HepG2 (cell line): ENCODE results near the gene WDFY1. TPM values are rescaled to one million over a fixed set of nuclear protein-coding genes. Genes with fewer than 3 reads are reported as not detected.

ENCODE experiments used
- ATAC-seq: fragments of 200-7000 bp; cut with Tn5 transposase; 3 replicates; pipeline ENCODE4 v1.9.1; 2020; ENCODE audit warnings: mild to moderate bottlenecking, moderate library complexity
- BruUV-seq: library from RNA; stranded (reverse); fragments of 400-500 nt; replicated peaks from 2 replicates; lab custom pipeline; 2021; lab: Mats Ljungman, UMichigan
- CTCF ChIA-PET: fragments of 300-600 bp; formaldehyde crosslinking; extraction: SDS; loops from one replicate; lab custom pipeline; 2021; ENCODE audit warnings: low total read pairs, inconsistent platforms, low intra/inter-chr PET ratio; lab: Yijun Ruan, JAX
- POLR2A ChIA-PET: fragments of 350-600 bp; sonication (Branson Sonifier 250); formaldehyde crosslinking; loops from one replicate; lab custom pipeline; 2020; ENCODE audit warnings: antibody characterized with exemption, inconsistent platforms; lab: Yijun Ruan, JAX
- DNase-seq: peaks from one replicate; pipeline ENCODE4 v3.0.0-alpha.2; 2015; ENCODE audit warnings: low spot score
- FAIRE-seq: peaks from 3 replicates; lab custom pipeline; 2011; peaks lifted over from hg19 to GRCh38; lab: Jason Lieb, UNC
- H2AFZ ChIP-seq: one replicate; pipeline ENCODE4 v1.6.1; 2011; ENCODE audit warnings: low read length, inconsistent platforms
- H3K27ac ChIP-seq: fragments of 300-600 bp; 3 replicates; pipeline ENCODE4 v1.8.0; 2011; ENCODE audit warnings: mixed run types, mild to moderate bottlenecking, mixed read lengths, low read length, inconsistent platforms; ENCODE audit not compliant: insufficient read depth; ENCODE audit errors: extremely low read length
- H3K27me3 ChIP-seq, 2 experiments: fragments of 200-600 bp in 1 of 2; 2 replicates in 1 of 2; 3 replicates in 1 of 2; pipeline versions ENCODE4 v1.6.0 to v1.8.0; 2011; ENCODE audit warnings: low read length in 2 of 2, mild to moderate bottlenecking in 2 of 2, moderate library complexity in 2 of 2, inconsistent platforms in 1 of 2; ENCODE audit not compliant: insufficient read depth in 2 of 2, control insufficient read depth in 1 of 2
- H3K36me3 ChIP-seq, 2 experiments: fragments of 200-600 bp in 1 of 2; replicated peaks in 1 of 2; 2 replicates in 1 of 2; 3 replicates in 1 of 2; pipeline versions ENCODE4 v1.5.1 to v1.8.0; 2011; ENCODE audit warnings: low read length in 2 of 2, inconsistent platforms in 1 of 2; ENCODE audit not compliant: insufficient read depth in 2 of 2, control insufficient read depth in 1 of 2
- H3K4me1 ChIP-seq: 2 replicates; pipeline ENCODE4 v1.5.1; 2012; ENCODE audit warnings: low read length, inconsistent platforms; ENCODE audit not compliant: insufficient read depth
- H3K4me2 ChIP-seq: 2 replicates; pipeline ENCODE4 v1.6.0; 2011; ENCODE audit warnings: low read depth, low read length, inconsistent platforms
- H3K4me3 ChIP-seq, 3 experiments: fragments of 200-600 bp in 1 of 3; sonication (generic), shearing (Covaris generic) in 1 of 3; replicated peaks in 1 of 3; 2 replicates each; pipeline ENCODE4 v1.5.1; 2011 to 2016; ENCODE audit warnings: low read length in 3 of 3, inconsistent platforms in 2 of 3, low read depth in 2 of 3, mild to moderate bottlenecking in 2 of 3, control low read depth in 1 of 3, mixed read lengths in 1 of 3; ENCODE audit not compliant: insufficient read depth in 1 of 3
- H3K79me2 ChIP-seq: one replicate; pipeline ENCODE4 v1.6.1; 2011; ENCODE audit warnings: low read length, inconsistent platforms; ENCODE audit not compliant: insufficient read depth
- H3K9ac ChIP-seq: 2 replicates; pipeline ENCODE4 v1.6.0; 2011; ENCODE audit warnings: mild to moderate bottlenecking, low read depth, low read length, inconsistent platforms; ENCODE audit not compliant: insufficient read depth
- H3K9me3 ChIP-seq: 2 replicates; pipeline ENCODE4 v1.5.1; 2012; ENCODE audit warnings: mild to moderate bottlenecking, low read length
- H4K20me1 ChIP-seq: 2 replicates; pipeline ENCODE4 v1.6.0; 2011; ENCODE audit warnings: inconsistent platforms, mild to moderate bottlenecking, low read length, moderate library complexity; ENCODE audit not compliant: insufficient read depth
- ARNTL ChIP-seq: sonication (generic); formaldehyde crosslinking; IDR thresholded peaks from 2 replicates; pipeline ENCODE4 v1.4.0; 2020; ENCODE audit warnings: mild to moderate bottlenecking, missing genetic modification reagents
- FOXM1 ChIP-seq: sonication (generic); formaldehyde crosslinking; IDR thresholded peaks from 2 replicates; pipeline ENCODE4 v1.5.0; 2020; ENCODE audit warnings: missing genetic modification reagents
- GTF2F1 ChIP-seq: fragments of 150-350 bp; IDR thresholded peaks from 2 replicates; pipeline ENCODE4 v1.6.1; 2014; ENCODE audit warnings: low read length
- GZF1 ChIP-seq: sonication (generic); formaldehyde crosslinking; IDR thresholded peaks from 2 replicates; pipeline ENCODE4 v1.5.1; 2020; ENCODE audit warnings: mild to moderate bottlenecking, missing genetic modification reagents
- KLF15 ChIP-seq: sonication (generic); formaldehyde crosslinking; IDR thresholded peaks from 2 replicates; pipeline ENCODE4 v1.8.1; 2023; ENCODE audit warnings: borderline replicate concordance, mild to moderate bottlenecking, inconsistent platforms, missing genetic modification reagents, mixed read lengths
- MTA1 ChIP-seq: sonication (generic); formaldehyde crosslinking; IDR thresholded peaks from 2 replicates; pipeline ENCODE4 v1.4.0; 2020; ENCODE audit warnings: missing genetic modification reagents, mild to moderate bottlenecking, borderline replicate concordance
- SAP130 ChIP-seq: IDR thresholded peaks from 2 replicates; pipeline ENCODE4 v1.6.1; 2016; ENCODE audit warnings: low read depth
- TRAFD1 ChIP-seq: sonication (generic); formaldehyde crosslinking; IDR thresholded peaks from 2 replicates; pipeline ENCODE4 v1.5.1; 2020; ENCODE audit warnings: missing genetic modification reagents, mild to moderate bottlenecking, borderline replicate concordance
- YY1 ChIP-seq: IDR thresholded peaks from 2 replicates; pipeline ENCODE4 v1.6.1; 2011; ENCODE audit warnings: low read length, low read depth, moderate library complexity, mild to moderate bottlenecking; ENCODE audit not compliant: insufficient read depth, insufficient replicate concordance
- ZNF136 ChIP-seq: sonication (generic); formaldehyde crosslinking; IDR thresholded peaks from 2 replicates; pipeline ENCODE4 v1.8.1; 2022; ENCODE audit warnings: low read depth, mild to moderate bottlenecking, moderate library complexity, missing genetic modification reagents
- ZNF431 ChIP-seq: sonication (generic); formaldehyde crosslinking; IDR thresholded peaks from 2 replicates; pipeline ENCODE4 v1.9.0; 2022; ENCODE audit warnings: missing genetic modification reagents, low read depth, mild to moderate bottlenecking, borderline replicate concordance
- ZNF552 ChIP-seq: sonication (generic); formaldehyde crosslinking; IDR thresholded peaks from 2 replicates; pipeline ENCODE4 v1.9.0; 2022; ENCODE audit warnings: missing genetic modification reagents, mild to moderate bottlenecking, borderline replicate concordance
- ZNF589 ChIP-seq: sonication (generic); formaldehyde crosslinking; conservative IDR thresholded peaks from 2 replicates; pipeline ENCODE4 v1.8.0; 2022; ENCODE audit warnings: mild to moderate bottlenecking, moderate library complexity, missing genetic modification reagents
- ZNF678 ChIP-seq: sonication (generic); formaldehyde crosslinking; IDR thresholded peaks from 2 replicates; pipeline ENCODE4 v1.4.0; 2020; ENCODE audit warnings: mild to moderate bottlenecking, missing genetic modification reagents
- ZNF768 ChIP-seq: sonication (generic); formaldehyde crosslinking; IDR thresholded peaks from 2 replicates; pipeline ENCODE4 v1.4.0; 2020; ENCODE audit warnings: missing genetic modification reagents
- ZSCAN25 ChIP-seq: sonication (generic); formaldehyde crosslinking; IDR thresholded peaks from 2 replicates; pipeline ENCODE4 v1.8.0; 2022; ENCODE audit warnings: mild to moderate bottlenecking, missing genetic modification reagents
- ZZZ3 ChIP-seq: sonication (generic); formaldehyde crosslinking; IDR thresholded peaks from 2 replicates; pipeline ENCODE4 v1.4.0; 2020; ENCODE audit warnings: missing genetic modification reagents, mild to moderate bottlenecking, borderline replicate concordance
- WGBS: methylation state at CpG from one replicate; pipeline ENCODE4 v1.1.6; 2017; ENCODE audit warnings: low lambda C conversion rate; 5-methylcytosine and 5-hydroxymethylcytosine counted together
- in situ Hi-C: cut with HindIII; loops from 2 replicates; pipeline ENCODE4 v1.10.0; 2017; ENCODE audit warnings: low pct_unique_long_range_greater_than_20kb; ENCODE audit not compliant: extremely low pct_ligation_motif_present
- intact Hi-C: fragments of 100-400 bp; cut with micrococcal nuclease; formaldehyde crosslinking; loops from one replicate; pipeline ENCODE4 v1.10.0; 2022; ENCODE audit not compliant: unreplicated experiment
- polyA plus RNA-seq, 8 experiments: library from polyadenylated mRNA; depleted of rRNA in 3 of 8; stranded (reverse) in 7 of 8; unstranded in 1 of 8; fragments of >200 nt; fragmentation: Illumina TruSeq in 4 of 8; extraction: Trizol in 4 of 8; gene quantifications; 2 replicates each; pipeline versions ENCODE4 v1.2.1 to v1.2.3, GENCODE V29; 2011 to 2016; ENCODE audit warnings: low read depth in 4 of 8, missing spikeins in 1 of 8, mixed read lengths in 1 of 8; ENCODE audit not compliant: insufficient read depth in 1 of 8
- total RNA-seq, 5 experiments: library from RNA; depleted of rRNA; stranded (reverse); fragments of >200 nt; fragmentation: Illumina TruSeq; extraction: Trizol; gene quantifications; 2 replicates each; pipeline ENCODE4 v1.2.3, GENCODE V29; 2016; ENCODE audit warnings: low read depth in 1 of 5
- TF ChIP-seq, protein P1 (sequence below): sonication (generic); formaldehyde crosslinking; IDR thresholded peaks from 2 replicates; pipeline ENCODE4 v1.5.0; 2020; ENCODE audit warnings: mild to moderate bottlenecking, missing genetic modification reagents, borderline replicate concordance
- TF ChIP-seq, protein P2 (sequence below): sonication (generic); formaldehyde crosslinking; IDR thresholded peaks from 2 replicates; pipeline ENCODE4 v1.5.0; 2020; ENCODE audit warnings: missing genetic modification reagents

WDFY1 gene
- total and polyA plus RNA-seq, 2 of the 13 experiments (the other 11 are each of a cell fraction or from before 2014, with no cell fraction given), result 77.0 to 78.4 TPM

- 86% methylated on average over 5 of the region's 5 CpGs for WGBS
- BruUV-seq, result no TSS peak
- no peaks in the 10 kb centered on the region for H3K9me3 ChIP-seq
- in situ Hi-C loops (loop anchor here (5.0 kb wide), 1 partner anchor 52 kb away; no protein-coding TSS in a partner anchor), intact Hi-C loops (no loop called here)
- peak overlapping the region in 1 of 3 experiments; percentile 6; a peak in 2 of 6 replicates for H3K4me3 ChIP-seq
- H3K36me3 ChIP-seq, result peaks cover 10 to 34% of the 10 kb centered on the region in 2 experiments
- no peaks in the 10 kb centered on the region; a peak in 1 of 5 replicates for H3K27me3 ChIP-seq
- CTCF ChIA-PET, result no interaction called here
- peaks cover 61% of the 10 kb centered on the region for H3K4me1 ChIP-seq
- peaks cover 19% of the 10 kb centered on the region for H4K20me1 ChIP-seq
- DNase-seq (no peak), ATAC-seq (no peak), FAIRE-seq (no peak)
- peaks cover 65% of the 10 kb centered on the region for H3K79me2 ChIP-seq
- POLR2A ChIA-PET, result no interaction called here
- peak overlapping the region; percentile 73 for H3K4me2 ChIP-seq
- TF ChIP-seq, protein P1, sequence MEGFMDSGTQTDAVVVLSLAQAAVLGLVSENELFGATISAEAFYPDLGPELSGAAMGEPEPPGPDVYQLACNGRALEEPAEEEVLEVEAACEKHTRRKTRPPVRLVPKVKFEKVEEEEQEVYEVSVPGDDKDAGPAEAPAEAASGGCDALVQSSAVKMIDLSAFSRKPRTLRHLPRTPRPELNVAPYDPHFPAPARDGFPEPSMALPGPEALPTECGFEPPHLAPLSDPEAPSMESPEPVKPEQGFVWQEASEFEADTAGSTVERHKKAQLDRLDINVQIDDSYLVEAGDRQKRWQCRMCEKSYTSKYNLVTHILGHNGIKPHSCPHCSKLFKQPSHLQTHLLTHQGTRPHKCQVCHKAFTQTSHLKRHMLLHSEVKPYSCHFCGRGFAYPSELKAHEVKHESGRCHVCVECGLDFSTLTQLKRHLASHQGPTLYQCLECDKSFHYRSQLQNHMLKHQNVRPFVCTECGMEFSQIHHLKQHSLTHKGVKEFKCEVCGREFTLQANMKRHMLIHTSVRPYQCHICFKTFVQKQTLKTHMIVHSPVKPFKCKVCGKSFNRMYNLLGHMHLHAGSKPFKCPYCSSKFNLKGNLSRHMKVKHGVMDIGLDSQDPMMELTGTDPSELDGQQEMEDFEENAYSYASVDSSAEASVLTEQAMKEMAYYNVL, result no peak
- TF ChIP-seq ZNF552 (CRISPR knock-in tag) (no peak), SAP130 (CRISPR knock-in tag) (no peak), ARNTL (CRISPR knock-in tag) (no peak), TRAFD1 (no peak), ZNF431 (CRISPR knock-in tag) (no peak), ZNF589 (CRISPR knock-in tag) (no peak), KLF15 (CRISPR knock-in tag) (no peak), ZNF678 (CRISPR knock-in tag) (no peak), YY1 (no peak), GZF1 (no peak), MTA1 (CRISPR knock-in tag) (no peak), ZNF768 (no peak), GTF2F1 (no peak), ZNF136 (CRISPR knock-in tag) (no peak), ZZZ3 (CRISPR knock-in tag) (no peak), ZSCAN25 (CRISPR knock-in tag) (no peak), FOXM1 (CRISPR knock-in tag) (no peak)
- TF ChIP-seq, protein P2, sequence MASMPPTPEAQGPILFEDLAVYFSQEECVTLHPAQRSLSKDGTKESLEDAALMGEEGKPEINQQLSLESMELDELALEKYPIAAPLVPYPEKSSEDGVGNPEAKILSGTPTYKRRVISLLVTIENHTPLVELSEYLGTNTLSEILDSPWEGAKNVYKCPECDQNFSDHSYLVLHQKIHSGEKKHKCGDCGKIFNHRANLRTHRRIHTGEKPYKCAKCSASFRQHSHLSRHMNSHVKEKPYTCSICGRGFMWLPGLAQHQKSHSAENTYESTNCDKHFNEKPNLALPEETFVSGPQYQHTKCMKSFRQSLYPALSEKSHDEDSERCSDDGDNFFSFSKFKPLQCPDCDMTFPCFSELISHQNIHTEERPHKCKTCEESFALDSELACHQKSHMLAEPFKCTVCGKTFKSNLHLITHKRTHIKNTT (CRISPR knock-in tag), result no peak
- H3K9ac ChIP-seq, result no peak overlapping the region; the same call in 1 of the 2 replicates
- no peak overlapping the region for H2AFZ ChIP-seq
- no peak overlapping the region for H3K27ac ChIP-seq
Observed at GRCh38 chr2:223959688-223960087, 14.6 kb upstream of the WDFY1 start.
